ENCODE measurements around the gene MAJIN.

DNA sequence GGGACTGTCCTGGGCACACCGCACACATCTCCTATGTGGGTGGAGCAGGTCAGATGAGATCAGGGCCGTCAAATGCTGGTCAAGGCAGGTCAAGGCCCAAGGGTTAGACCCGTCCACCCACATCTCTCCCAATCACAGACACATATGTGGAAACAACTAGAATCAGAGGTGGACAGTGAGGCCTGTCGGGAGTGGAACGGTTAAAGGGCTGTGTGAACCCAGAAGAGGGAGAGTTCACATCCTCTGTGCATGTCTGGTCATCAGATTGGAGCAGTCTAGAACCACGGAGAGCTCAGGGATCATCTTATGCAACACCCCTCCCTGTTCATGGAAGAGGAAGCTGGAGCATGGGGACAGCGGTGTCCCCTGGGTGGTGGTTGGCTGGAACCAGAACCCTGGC is 47.9 kb upstream of the MAJIN start:
- TF ChIP-seq, protein P1, sequence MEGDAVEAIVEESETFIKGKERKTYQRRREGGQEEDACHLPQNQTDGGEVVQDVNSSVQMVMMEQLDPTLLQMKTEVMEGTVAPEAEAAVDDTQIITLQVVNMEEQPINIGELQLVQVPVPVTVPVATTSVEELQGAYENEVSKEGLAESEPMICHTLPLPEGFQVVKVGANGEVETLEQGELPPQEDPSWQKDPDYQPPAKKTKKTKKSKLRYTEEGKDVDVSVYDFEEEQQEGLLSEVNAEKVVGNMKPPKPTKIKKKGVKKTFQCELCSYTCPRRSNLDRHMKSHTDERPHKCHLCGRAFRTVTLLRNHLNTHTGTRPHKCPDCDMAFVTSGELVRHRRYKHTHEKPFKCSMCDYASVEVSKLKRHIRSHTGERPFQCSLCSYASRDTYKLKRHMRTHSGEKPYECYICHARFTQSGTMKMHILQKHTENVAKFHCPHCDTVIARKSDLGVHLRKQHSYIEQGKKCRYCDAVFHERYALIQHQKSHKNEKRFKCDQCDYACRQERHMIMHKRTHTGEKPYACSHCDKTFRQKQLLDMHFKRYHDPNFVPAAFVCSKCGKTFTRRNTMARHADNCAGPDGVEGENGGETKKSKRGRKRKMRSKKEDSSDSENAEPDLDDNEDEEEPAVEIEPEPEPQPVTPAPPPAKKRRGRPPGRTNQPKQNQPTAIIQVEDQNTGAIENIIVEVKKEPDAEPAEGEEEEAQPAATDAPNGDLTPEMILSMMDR (IDR thresholded peaks at IDR 0.05) = no peak
- TF ChIP-seq POLR2AphosphoS5 (IDR thresholded peaks at IDR 0.05; ENCODE audit: insufficient read depth in 1 of 2, low read depth in 1 of 2) (no peak), POLR2A (IDR thresholded peaks at IDR 0.05) (no peak)
